ENCODE data around the gene ARID2. TPM values are rescaled to one million over a fixed set of nuclear protein-coding genes. Genes with fewer than 3 reads are reported as not detected.

The ARID2 gene
- total RNA-seq, 1 donor from 2014 or later: 53.6 TPM

DNA sequence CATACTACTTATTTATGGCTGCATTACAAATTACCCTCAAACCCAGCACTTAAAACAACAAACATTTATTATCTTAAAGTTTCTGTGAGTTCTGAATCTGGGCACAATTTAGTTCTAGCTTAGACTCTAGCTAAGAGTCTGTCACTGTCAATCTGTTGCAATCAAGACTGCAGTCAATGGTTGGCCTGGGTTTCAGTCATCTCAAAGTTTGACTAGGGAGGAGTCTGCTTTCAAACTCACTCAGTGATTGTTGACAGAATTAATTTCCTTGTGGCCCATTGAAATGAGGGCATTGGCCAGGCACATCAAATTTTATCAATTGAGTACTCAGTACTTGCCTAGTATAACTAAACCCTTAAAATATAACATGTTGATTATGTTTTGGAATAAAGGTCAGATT, 51.6 kb downstream of the ARID2 start:
- no peak for DNase-seq (ENCODE audit: low read depth, low spot score)
- Mint-ChIP-seq H3K9me3 (no peaks in the 10 kb centered on the region), H3K4me3 (no peak overlapping the region), H3K4me1 (no peaks in the 10 kb centered on the region), H3K36me3 (ENCODE audit: low read depth) (peaks cover 2% of the 10 kb centered on the region), H3K27ac (ENCODE audit: unreplicated experiment) (no peak overlapping the region), H3K27me3 (ENCODE audit: low read depth) (no peaks in the 10 kb centered on the region)
- TF ChIP-seq, protein P1, sequence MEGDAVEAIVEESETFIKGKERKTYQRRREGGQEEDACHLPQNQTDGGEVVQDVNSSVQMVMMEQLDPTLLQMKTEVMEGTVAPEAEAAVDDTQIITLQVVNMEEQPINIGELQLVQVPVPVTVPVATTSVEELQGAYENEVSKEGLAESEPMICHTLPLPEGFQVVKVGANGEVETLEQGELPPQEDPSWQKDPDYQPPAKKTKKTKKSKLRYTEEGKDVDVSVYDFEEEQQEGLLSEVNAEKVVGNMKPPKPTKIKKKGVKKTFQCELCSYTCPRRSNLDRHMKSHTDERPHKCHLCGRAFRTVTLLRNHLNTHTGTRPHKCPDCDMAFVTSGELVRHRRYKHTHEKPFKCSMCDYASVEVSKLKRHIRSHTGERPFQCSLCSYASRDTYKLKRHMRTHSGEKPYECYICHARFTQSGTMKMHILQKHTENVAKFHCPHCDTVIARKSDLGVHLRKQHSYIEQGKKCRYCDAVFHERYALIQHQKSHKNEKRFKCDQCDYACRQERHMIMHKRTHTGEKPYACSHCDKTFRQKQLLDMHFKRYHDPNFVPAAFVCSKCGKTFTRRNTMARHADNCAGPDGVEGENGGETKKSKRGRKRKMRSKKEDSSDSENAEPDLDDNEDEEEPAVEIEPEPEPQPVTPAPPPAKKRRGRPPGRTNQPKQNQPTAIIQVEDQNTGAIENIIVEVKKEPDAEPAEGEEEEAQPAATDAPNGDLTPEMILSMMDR (conservative IDR thresholded peaks at IDR 0.05): no peak

DNA sequence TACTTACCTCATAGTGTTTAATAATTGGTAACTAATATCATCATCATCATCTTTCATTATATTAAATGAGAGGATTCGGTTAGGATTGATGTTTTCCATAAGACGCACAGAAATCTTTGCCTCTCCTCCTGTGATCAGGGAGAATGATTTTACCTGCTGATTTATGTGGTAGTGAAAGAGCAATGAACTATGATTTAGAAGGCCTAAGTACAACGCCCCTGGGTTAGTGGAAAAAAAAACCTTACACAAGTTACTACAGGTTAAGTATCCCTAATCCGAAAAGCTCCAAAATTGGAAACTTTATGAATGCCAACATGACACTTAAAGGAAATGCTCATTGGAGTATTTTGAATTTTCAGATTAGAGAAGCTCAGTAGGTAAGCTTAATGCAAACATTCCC, 55.8 kb downstream of the ARID2 start:
- no peaks in the 10 kb centered on the region for H3K9me3 Mint-ChIP-seq
- peaks cover under 1% of the 10 kb centered on the region for H3K36me3 Mint-ChIP-seq (ENCODE audit: low read depth)
- no peak for DNase-seq (ENCODE audit: low read depth, low spot score)
- H3K27me3 Mint-ChIP-seq (ENCODE audit: low read depth): no peaks in the 10 kb centered on the region
- H3K4me3 Mint-ChIP-seq: no peak overlapping the region
- TF ChIP-seq, protein P1 (conservative IDR thresholded peaks at IDR 0.05): no peak
- peak overlapping the region; percentile 19 for H3K27ac Mint-ChIP-seq (ENCODE audit: unreplicated experiment)
- H3K4me1 Mint-ChIP-seq: peaks cover 4% of the 10 kb centered on the region

GRCh38 chr12:45789025-45789424, 59.5 kb downstream of the ARID2 start:
- peaks cover 3% of the 10 kb centered on the region for H3K36me3 Mint-ChIP-seq (ENCODE audit: low read depth)
- H3K4me1 Mint-ChIP-seq: peaks cover 8% of the 10 kb centered on the region
- H3K4me3 Mint-ChIP-seq: no peak overlapping the region
- H3K27me3 Mint-ChIP-seq (ENCODE audit: low read depth): no peaks in the 10 kb centered on the region
- no peak for DNase-seq (ENCODE audit: low read depth, low spot score)
- no peaks in the 10 kb centered on the region for H3K9me3 Mint-ChIP-seq
- TF ChIP-seq, protein P1 (conservative IDR thresholded peaks at IDR 0.05): no peak
- H3K27ac Mint-ChIP-seq (ENCODE audit: unreplicated experiment): peak overlapping the region; percentile 50

DNA sequence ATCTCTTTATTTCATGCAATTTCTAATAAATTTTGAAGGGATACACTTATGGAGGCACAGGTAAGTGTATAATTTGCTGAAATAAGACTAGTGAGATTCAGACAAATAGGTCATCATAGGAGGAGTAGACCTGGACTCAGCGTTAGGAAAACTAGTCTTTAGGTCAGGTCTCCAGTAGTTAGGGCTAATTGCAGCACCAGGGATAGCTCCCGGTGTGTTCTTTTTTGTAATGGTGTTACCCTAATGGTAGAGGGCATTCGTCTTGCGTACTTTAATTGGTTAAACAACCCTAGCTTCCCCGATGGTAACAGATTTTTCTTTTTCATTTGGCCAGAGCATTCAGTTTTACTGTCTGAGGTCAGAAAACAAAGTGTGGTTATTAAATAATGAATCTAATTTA, 64.9 kb downstream of the ARID2 start:
- TF ChIP-seq, protein P1 (conservative IDR thresholded peaks at IDR 0.05): no peak
- no peak overlapping the region for H3K4me3 Mint-ChIP-seq
- peaks cover 3% of the 10 kb centered on the region for H3K9me3 Mint-ChIP-seq
- peaks cover 4% of the 10 kb centered on the region for H3K4me1 Mint-ChIP-seq
- H3K27me3 Mint-ChIP-seq (ENCODE audit: low read depth): no peaks in the 10 kb centered on the region
- DNase-seq (ENCODE audit: low read depth, low spot score): no peak
- peaks cover 10% of the 10 kb centered on the region for H3K36me3 Mint-ChIP-seq (ENCODE audit: low read depth)
- no peak overlapping the region for H3K27ac Mint-ChIP-seq (ENCODE audit: unreplicated experiment)

DNA sequence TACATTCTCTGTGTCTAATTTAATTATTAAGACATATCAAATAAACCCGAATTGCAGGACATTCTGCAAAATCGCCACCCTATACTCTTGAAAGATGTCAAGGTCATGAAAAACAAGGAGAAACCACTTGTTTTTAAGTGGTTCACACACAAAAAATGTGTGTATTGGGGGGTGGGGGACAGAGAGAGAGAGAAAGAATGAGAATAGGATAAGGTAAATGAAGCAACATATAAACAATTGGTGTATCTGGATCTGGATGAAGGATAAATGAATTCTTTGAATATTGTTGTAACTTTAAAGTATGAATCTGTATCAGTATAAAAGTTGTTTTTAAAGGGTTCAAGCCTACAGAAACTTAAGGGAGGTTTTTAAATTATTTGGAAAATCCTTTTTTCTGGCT, 72.1 kb downstream of the ARID2 start:
- TF ChIP-seq, protein P1 (conservative IDR thresholded peaks at IDR 0.05): no peak
- Mint-ChIP-seq H3K27ac (ENCODE audit: unreplicated experiment) (no peak overlapping the region), H3K27me3 (ENCODE audit: low read depth) (no peaks in the 10 kb centered on the region), H3K4me3 (no peak overlapping the region), H3K36me3 (ENCODE audit: low read depth) (peaks cover 9% of the 10 kb centered on the region), H3K4me1 (peaks cover 15% of the 10 kb centered on the region), H3K9me3 (peaks cover 4% of the 10 kb centered on the region)
- no peak for DNase-seq (ENCODE audit: low read depth, low spot score)

DNA sequence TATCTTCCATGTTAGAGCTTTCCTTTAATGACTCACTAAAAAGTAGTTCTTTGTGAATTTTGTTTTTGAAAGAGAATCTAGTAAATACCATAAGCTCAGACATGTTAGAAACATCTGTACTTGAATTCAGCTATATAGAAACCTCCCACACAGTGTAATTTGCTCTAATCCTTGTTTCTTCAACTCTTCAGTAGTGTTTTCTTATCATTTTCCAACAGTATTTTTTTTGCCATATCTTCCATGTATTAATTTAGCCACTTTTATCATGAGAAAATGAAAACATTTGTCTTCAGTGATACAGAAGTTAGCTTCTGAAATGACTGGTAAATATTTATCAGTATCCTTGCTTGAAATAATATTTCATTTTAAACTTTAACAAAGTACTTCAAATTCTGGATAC, 73.6 kb downstream of the ARID2 start:
- TF ChIP-seq, protein P1 (conservative IDR thresholded peaks at IDR 0.05): no peak
- H3K9me3 Mint-ChIP-seq: peaks cover 4% of the 10 kb centered on the region
- no peaks in the 10 kb centered on the region for H3K27me3 Mint-ChIP-seq (ENCODE audit: low read depth)
- DNase-seq (ENCODE audit: low read depth, low spot score): no peak
- no peak overlapping the region for H3K4me3 Mint-ChIP-seq
- peaks cover 9% of the 10 kb centered on the region for H3K36me3 Mint-ChIP-seq (ENCODE audit: low read depth)
- peaks cover 16% of the 10 kb centered on the region for H3K4me1 Mint-ChIP-seq
- H3K27ac Mint-ChIP-seq (ENCODE audit: unreplicated experiment): no peak overlapping the region

All from neural crest cell (in vitro differentiated cells).